GM12801 (cell line): ENCODE results near the gene ERO1B.

ENCODE experiments used
- TF ChIP-seq, protein P1 (sequence below): IDR thresholded peaks from one replicate; pipeline ENCODE4 v1.5.1; 2011; ENCODE audit warnings: control low read depth; ENCODE audit not compliant: insufficient read length; ENCODE audit errors: extremely low read depth

ERO1B gene

DNA sequence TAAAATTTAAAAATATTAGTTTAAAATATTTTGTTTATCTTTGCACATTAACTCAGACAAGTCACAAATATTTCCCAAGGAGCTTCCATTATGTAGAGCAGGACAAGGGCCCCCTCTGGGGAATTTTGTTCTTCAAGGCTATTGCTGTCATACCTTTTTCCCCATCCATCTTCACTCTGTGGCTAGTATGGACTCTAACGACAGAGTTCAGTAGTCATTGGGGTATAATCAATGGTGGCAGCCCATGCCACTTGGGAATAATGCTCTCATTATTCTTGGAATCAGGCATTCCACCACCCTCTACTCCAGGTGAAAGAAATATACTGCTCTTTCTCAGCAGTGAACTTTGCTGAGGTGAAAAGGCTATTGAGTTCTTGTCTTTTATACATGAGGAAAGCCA lies 38.5 kb upstream of the ERO1B start:
- TF ChIP-seq, protein P1, sequence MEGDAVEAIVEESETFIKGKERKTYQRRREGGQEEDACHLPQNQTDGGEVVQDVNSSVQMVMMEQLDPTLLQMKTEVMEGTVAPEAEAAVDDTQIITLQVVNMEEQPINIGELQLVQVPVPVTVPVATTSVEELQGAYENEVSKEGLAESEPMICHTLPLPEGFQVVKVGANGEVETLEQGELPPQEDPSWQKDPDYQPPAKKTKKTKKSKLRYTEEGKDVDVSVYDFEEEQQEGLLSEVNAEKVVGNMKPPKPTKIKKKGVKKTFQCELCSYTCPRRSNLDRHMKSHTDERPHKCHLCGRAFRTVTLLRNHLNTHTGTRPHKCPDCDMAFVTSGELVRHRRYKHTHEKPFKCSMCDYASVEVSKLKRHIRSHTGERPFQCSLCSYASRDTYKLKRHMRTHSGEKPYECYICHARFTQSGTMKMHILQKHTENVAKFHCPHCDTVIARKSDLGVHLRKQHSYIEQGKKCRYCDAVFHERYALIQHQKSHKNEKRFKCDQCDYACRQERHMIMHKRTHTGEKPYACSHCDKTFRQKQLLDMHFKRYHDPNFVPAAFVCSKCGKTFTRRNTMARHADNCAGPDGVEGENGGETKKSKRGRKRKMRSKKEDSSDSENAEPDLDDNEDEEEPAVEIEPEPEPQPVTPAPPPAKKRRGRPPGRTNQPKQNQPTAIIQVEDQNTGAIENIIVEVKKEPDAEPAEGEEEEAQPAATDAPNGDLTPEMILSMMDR: no peak

DNA sequence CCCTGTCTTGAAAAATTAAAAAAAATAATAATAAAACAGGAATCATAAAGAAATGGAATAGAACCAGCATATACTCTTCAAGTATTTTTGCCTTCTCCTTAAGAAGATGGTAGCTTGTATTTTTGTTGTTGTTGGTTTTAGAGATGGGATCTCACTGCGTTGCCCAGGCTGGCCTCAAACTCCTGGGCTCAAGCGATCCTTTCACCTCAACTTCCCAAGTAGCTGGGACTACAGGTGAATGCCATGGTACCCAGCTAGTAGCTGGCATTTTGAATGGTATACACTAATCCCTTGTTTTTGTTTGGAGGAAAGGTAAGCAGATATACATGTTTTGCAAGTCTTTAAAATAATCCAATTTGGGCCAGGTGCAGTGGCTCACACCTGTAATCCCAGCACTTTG lies 34.7 kb upstream of the ERO1B start:
- TF ChIP-seq, protein P1: no peak

DNA sequence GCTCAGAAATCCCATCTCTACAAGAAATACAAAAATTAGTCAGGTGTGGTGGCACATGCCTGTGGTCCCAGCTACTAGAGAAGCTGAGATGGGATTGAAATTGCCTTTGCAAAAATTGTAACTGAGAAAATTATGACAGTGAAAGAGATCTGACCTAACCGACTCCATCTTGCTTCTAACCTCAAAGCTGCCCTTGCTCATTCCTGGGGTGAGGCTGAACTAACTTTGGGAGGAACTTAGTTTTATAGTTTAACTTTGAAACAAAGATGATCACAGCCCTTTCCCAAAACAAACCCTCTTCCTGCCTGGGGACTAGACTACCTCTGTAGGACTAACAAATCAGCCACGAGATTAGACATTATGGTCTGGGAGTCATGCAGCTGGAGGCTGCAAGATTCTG lies 33.8 kb upstream of the ERO1B start:
- TF ChIP-seq, protein P1: no peak

DNA sequence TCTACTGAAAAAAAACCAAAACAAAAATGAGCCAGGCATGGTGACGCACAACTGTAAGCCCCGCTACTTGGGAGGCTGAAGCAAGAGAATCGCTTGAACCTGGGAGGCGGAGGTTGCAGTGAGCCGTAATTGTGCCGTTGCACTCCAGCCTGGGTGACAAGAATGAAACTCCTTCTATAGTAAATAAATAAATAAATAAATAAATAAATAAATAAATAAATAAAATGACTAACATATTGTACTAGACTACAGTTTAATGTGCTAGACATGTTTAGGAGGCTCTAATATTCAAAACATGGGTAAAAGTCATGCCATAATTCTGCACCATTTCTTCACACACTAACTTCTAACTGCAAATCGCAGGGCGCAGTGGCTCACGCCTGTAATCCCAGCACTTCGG lies 33.3 kb upstream of the ERO1B start:
- TF ChIP-seq, protein P1: no peak

DNA sequence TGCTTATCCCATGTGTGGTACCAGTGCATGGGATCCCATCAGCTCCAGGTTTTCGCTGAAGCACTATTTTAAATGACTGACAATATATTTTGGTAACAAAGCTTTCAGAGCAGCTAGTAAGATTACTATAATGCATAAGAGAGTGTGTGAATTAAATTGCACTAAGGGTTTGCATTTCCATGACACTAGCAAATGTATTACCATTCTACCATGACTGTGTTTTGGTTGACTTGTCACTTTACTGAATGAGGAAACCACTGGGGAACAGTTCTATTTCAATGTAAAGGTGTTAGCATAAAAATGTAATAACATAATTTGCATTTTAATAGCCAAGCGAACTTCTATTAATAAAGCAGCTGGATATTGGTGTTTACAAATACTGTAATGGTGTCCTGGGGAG lies 31.7 kb upstream of the ERO1B start:
- TF ChIP-seq, protein P1: no peak

DNA sequence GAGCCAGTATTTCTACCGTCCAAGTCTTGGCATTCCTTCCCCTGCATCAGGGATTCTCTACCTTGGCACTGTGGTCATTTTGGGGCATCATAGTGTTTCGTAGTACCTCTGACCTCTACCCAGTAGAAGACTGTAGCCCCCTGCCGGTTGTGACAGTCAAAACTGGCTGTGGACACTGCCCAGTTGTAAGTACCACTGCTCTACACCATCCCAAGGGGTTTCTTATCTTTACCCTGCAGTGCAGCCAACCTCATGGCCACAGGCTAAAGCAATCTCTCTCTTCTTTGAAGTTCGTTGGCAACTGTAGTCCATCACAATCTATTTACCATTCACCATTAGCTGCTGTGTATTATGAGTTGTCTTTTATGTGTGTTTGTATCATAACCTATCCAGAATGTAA lies 29.3 kb upstream of the ERO1B start:
- TF ChIP-seq, protein P1: no peak

DNA sequence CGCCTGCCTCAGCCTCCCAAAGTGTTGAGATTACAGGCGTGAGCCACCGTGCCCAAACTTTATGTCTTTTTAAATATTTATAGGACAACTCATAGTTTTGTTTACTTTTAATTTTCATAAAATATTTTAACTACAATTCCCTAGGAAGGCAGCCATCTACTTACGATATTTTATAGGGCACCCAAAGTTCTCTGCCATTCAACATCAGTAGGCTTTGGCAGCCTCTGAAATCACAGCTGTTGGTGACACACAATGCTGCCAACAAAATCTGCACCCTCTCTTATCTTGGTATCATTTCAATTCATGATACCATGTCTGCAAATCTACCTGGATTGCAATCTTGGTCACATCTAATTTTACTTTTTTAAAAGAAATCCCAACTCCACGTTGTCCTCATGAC lies 27.1 kb upstream of the ERO1B start:
- TF ChIP-seq, protein P1: no peak

DNA sequence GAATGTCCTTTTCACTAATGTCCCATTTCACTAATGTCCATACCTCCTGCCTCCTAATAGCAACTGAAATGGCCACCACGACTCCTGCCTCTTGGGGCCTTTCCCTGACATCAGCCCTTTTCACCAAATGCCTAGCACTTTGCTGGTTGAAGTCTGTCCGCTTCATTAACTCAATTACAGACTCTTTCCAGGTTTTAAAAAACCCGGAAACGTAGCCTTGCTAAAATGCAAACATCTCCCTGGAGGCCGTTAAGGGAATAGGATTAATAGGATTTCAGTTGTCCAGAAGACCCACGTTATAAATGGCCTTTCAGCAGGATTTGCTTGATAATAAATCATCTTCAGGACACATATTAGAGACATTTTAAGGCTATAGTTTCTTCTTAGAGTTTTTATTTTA lies 25.7 kb upstream of the ERO1B start:
- TF ChIP-seq, protein P1: no peak
